A673 (cell line): ENCODE data around the gene DEAF1.

Experiments used
- CTCF ChIP-seq: fragments of 300-800, 200-600 bp; sonication (generic); conservative IDR thresholded peaks from 2 replicates; pipeline ENCODE4 v1.5.1; 2017; ENCODE audit warnings: low read depth, mild to moderate bottlenecking, antibody characterized with exemption, low read length, moderate library complexity, mixed read lengths
- EZH2 ChIP-seq: fragments of 200-600 bp; sonication (generic); IDR thresholded peaks from 2 replicates; pipeline ENCODE4 v1.6.1; 2017; ENCODE audit warnings: borderline replicate concordance, low read depth, mild to moderate bottlenecking, mixed read lengths, antibody characterized with exemption, low read length; ENCODE audit not compliant: poor library complexity, severe bottlenecking

DNA sequence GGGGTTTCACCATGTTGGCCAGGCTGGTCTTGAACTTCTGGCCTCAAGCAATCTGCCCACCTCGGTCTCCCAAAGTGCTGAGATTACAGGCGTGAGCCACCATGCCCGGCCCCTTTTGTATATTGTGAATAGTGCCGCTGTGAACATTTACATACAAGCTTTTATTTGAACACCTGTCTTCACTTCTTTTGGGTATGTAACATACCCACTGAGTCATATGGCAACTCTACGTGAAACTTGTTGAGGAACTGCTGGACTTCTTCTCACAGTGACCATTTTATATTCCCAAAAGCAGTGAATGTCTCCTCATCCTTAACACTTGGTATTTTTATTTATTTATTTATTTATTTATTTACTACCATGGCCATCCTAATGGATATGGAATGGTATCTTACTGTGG lies 64.2 kb downstream of the DEAF1 start:
- no peak for TF ChIP-seq CTCF
- no peak for TF ChIP-seq EZH2
